A673 (cell line): ENCODE data around the gene GPHN. TPM values are rescaled to one million over a fixed set of nuclear protein-coding genes. Genes with fewer than 3 reads are reported as not detected.
"Not testable (repeated sequence)": the region's sequence is repeated elsewhere in the genome, so short reads cannot be mapped to it uniquely, and the experiment has no call there.

Source experiments
- BruUV-seq: library from RNA; stranded (reverse); fragments of 400-500 nt; replicated peaks from 2 replicates; lab custom pipeline; 2021; lab: Mats Ljungman, UMichigan
- CTCF ChIA-PET: fragments of 300-600 bp; sonication (Branson Sonifier 250); formaldehyde crosslinking; loops from one replicate; lab custom pipeline; 2022; ENCODE audit warnings: antibody characterized with exemption; lab: Charles Lee
- POLR2A ChIA-PET: fragments of 300-600 bp; sonication (Branson Sonifier 250); formaldehyde crosslinking; loops from one replicate; lab custom pipeline; 2022; ENCODE audit warnings: antibody characterized with exemption; ENCODE audit not compliant: low non-redundant PET; lab: Charles Lee
- DNase-seq: peaks from one replicate; pipeline ENCODE4 v3.0.0-alpha.2; 2015; ENCODE audit warnings: low spot score
- H3K27ac ChIP-seq: fragments of 200-600 bp; sonication (generic); 2 replicates; pipeline ENCODE4 v1.5.1; 2016; ENCODE audit warnings: mixed run types, low read depth, mild to moderate bottlenecking, mixed read lengths, antibody characterized with exemption, low read length; ENCODE audit not compliant: poor library complexity, severe bottlenecking
- H3K27me3 ChIP-seq: fragments of 200-600 bp; sonication (generic); replicated peaks from 2 replicates; pipeline ENCODE4 v1.6.1; 2017; ENCODE audit warnings: mixed run types, low read depth, mild to moderate bottlenecking, mixed read lengths, antibody characterized with exemption, low read length; ENCODE audit not compliant: insufficient read depth, poor library complexity
- H3K36me3 ChIP-seq: fragments of 200-600 bp; sonication (generic); 2 replicates; pipeline ENCODE4 v1.6.1; 2016; ENCODE audit warnings: mixed run types, mild to moderate bottlenecking, mixed read lengths, antibody characterized with exemption, low read length; ENCODE audit not compliant: insufficient read depth, poor library complexity, severe bottlenecking
- H3K4me1 ChIP-seq: fragments of 200-600 bp; sonication (generic); 2 replicates; pipeline ENCODE4 v1.6.1; 2017; ENCODE audit warnings: mixed run types, mild to moderate bottlenecking, mixed read lengths, antibody characterized with exemption, low read length; ENCODE audit not compliant: insufficient read depth, poor library complexity, severe bottlenecking
- H3K4me3 ChIP-seq: fragments of 200-600 bp; sonication (generic); 2 replicates; pipeline ENCODE4 v1.5.1; 2016; ENCODE audit warnings: low read depth, mixed run types, mild to moderate bottlenecking, mixed read lengths, low read length; ENCODE audit not compliant: poor library complexity, severe bottlenecking
- H3K9me3 ChIP-seq: fragments of 200-600 bp; sonication (generic); 2 replicates; pipeline ENCODE4 v1.6.1; 2016; ENCODE audit warnings: mixed run types, low read depth, mild to moderate bottlenecking, mixed read lengths, antibody characterized with exemption, low read length; ENCODE audit not compliant: poor library complexity, severe bottlenecking
- CTCF ChIP-seq: fragments of 300-800, 200-600 bp; sonication (generic); conservative IDR thresholded peaks from 2 replicates; pipeline ENCODE4 v1.5.1; 2017; ENCODE audit warnings: low read depth, mild to moderate bottlenecking, antibody characterized with exemption, low read length, moderate library complexity, mixed read lengths
- EZH2 ChIP-seq: fragments of 200-600 bp; sonication (generic); IDR thresholded peaks from 2 replicates; pipeline ENCODE4 v1.6.1; 2017; ENCODE audit warnings: borderline replicate concordance, low read depth, mild to moderate bottlenecking, mixed read lengths, antibody characterized with exemption, low read length; ENCODE audit not compliant: poor library complexity, severe bottlenecking
- intact Hi-C: fragments of 100-400 bp; cut with micrococcal nuclease; formaldehyde crosslinking; loops from one replicate; pipeline ENCODE4 v1.10.0; 2022; ENCODE audit not compliant: unreplicated experiment
- total RNA-seq: library from RNA; stranded (reverse); gene quantifications from 2 replicates; pipeline ENCODE4 v1.2.3, GENCODE V29; 2021

GPHN gene
- total RNA-seq, 1 experiment from 2014 or later = 30.3 TPM

- Histone ChIP-seq H3K36me3 (no peaks in the 10 kb centered on the region), H3K4me3 (no peak overlapping the region), H3K9me3 (no peaks in the 10 kb centered on the region), H3K27me3 (no peaks in the 10 kb centered on the region), H3K4me1 (no peaks in the 10 kb centered on the region), H3K27ac (no peak overlapping the region)
- CTCF ChIA-PET = no interaction called here
- BruUV-seq = no TSS peak
- intact Hi-C loops = no loop called here
- TF ChIP-seq CTCF (no peak), EZH2 (no peak)
- POLR2A ChIA-PET = no interaction called here
- DNase-seq = no peak
Observed at GRCh38 chr14:66831173-66831572, 323.2 kb downstream of the GPHN start.

GRCh38 chr14:66833816-66834215, 325.9 kb downstream of the GPHN start:
- intact Hi-C loops = loop anchor here (2.0 kb wide), 1 partner anchor 13 kb away; no protein-coding TSS in a partner anchor
- no peak for DNase-seq
- POLR2A ChIA-PET = no interaction called here
- BruUV-seq = no TSS peak
- no peak for TF ChIP-seq CTCF
- Histone ChIP-seq H3K27ac (no peak overlapping the region), H3K36me3 (no peaks in the 10 kb centered on the region), H3K9me3 (no peaks in the 10 kb centered on the region), H3K4me3 (no peak overlapping the region), H3K4me1 (no peaks in the 10 kb centered on the region), H3K27me3 (no peaks in the 10 kb centered on the region)
- CTCF ChIA-PET = no interaction called here

GRCh38 chr14:66837436-66837835, 329.5 kb downstream of the GPHN start:
- POLR2A ChIA-PET, H3K9me3 ChIP-seq, CTCF ChIA-PET, H3K4me1 ChIP-seq, intact Hi-C loops, H3K27me3 ChIP-seq, DNase-seq, H3K27ac ChIP-seq, H3K4me3 ChIP-seq, BruUV-seq, H3K36me3 ChIP-seq: not testable (repeated sequence)

- CTCF ChIA-PET = interaction anchor here (0.6 kb wide), 1 partner anchor 277 kb away, joined by 4 read pairs; no protein-coding TSS in a partner anchor
- Histone ChIP-seq H3K27ac (no peak overlapping the region), H3K27me3 (no peaks in the 10 kb centered on the region), H3K4me3 (no peak overlapping the region), H3K9me3 (no peaks in the 10 kb centered on the region), H3K4me1 (no peaks in the 10 kb centered on the region), H3K36me3 (no peaks in the 10 kb centered on the region)
- TF ChIP-seq CTCF (no peak), EZH2 (no peak)
- intact Hi-C loops = no loop called here
- POLR2A ChIA-PET = no interaction called here
- DNase-seq = no peak
- no TSS peak for BruUV-seq
Observed at GRCh38 chr14:66842911-66843512, 335.1 kb downstream of the GPHN start.
